Right atrium auricular region (tissue), 2 donors: ENCODE results near the gene ALG1L2. TPM values are rescaled to one million over a fixed set of nuclear protein-coding genes. Genes with fewer than 3 reads are reported as not detected.
"Not testable (repeated sequence)": the region's sequence is repeated elsewhere in the genome, so short reads cannot be mapped to it uniquely, and the experiment has no call there.

Experiments used
- DNase-seq: peaks from one replicate; pipeline ENCODE4 v3.0.0-alpha.2; 2019; ENCODE audit warnings: low spot score
- H3K27ac ChIP-seq, 2 donors: fragments of 200-600 bp; sonication (generic); 1 replicate in 1 of 2; 2 replicates in 1 of 2; pipeline ENCODE4 v1.5.1; 2016 to 2019
- H3K27me3 ChIP-seq, 2 donors: fragments of 200-600 bp; sonication (generic); one replicate each; pipeline versions ENCODE4 v1.5.1 to v1.6.0; 2017 to 2019
- H3K36me3 ChIP-seq: fragments of 200-600 bp; sonication (generic); one replicate; pipeline ENCODE4 v1.5.1; 2016
- H3K4me1 ChIP-seq, 2 donors: fragments of 200-600 bp; sonication (generic); one replicate each; pipeline versions ENCODE4 v1.5.1 to v1.6.0; 2017 to 2019
- H3K4me3 ChIP-seq, 2 donors: fragments of 200-600 bp; sonication (generic); 1 replicate in 1 of 2; 2 replicates in 1 of 2; pipeline ENCODE4 v1.5.1; 2017 to 2019; ENCODE audit warnings: mild to moderate bottlenecking in 1 of 2, moderate library complexity in 1 of 2
- H3K9me3 ChIP-seq, 2 donors: fragments of 200-600 bp; sonication (generic); one replicate each; pipeline ENCODE4 v1.5.1; 2019
- total RNA-seq, 2 donors: library from RNA; depleted of rRNA; stranded (reverse); fragments of >200 nt; gene quantifications; one replicate each; pipeline ENCODE4 v1.1.0, GENCODE V29; 2016
- TF ChIP-seq, protein P1 (sequence below), 2 donors: fragments of 200-600 bp; sonication (generic); IDR thresholded peaks; one replicate each; pipeline ENCODE4 v1.5.1; 2019; ENCODE audit warnings: antibody characterized with exemption in 2 of 2

Gene ALG1L2
- total RNA-seq, 2 donors from 2014 or later: not detected

DNA sequence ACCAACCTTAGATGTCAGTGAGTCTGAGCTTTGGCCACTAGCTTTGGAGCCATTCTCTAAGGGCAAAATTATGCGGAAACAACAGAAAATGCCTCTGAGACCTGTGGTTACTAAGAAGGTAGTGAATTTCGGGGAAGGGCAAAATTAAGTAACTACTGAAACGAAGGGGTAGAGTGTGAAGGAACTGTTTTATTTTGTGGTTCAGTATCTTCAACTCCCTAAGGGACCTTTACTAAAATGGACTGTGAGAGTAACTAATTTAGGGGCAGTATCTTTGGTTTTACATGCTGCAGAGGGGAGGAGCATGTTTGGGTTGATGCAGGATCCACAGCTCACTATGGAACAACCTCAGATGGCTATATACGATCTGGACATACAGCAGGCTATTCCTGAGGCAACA lies 8.0 kb upstream of the ALG1L2 start:
- H3K4me1 ChIP-seq: no peaks in the 10 kb centered on the region
- no peaks in the 10 kb centered on the region for H3K36me3 ChIP-seq
- DNase-seq: no peak
- TF ChIP-seq, protein P1, sequence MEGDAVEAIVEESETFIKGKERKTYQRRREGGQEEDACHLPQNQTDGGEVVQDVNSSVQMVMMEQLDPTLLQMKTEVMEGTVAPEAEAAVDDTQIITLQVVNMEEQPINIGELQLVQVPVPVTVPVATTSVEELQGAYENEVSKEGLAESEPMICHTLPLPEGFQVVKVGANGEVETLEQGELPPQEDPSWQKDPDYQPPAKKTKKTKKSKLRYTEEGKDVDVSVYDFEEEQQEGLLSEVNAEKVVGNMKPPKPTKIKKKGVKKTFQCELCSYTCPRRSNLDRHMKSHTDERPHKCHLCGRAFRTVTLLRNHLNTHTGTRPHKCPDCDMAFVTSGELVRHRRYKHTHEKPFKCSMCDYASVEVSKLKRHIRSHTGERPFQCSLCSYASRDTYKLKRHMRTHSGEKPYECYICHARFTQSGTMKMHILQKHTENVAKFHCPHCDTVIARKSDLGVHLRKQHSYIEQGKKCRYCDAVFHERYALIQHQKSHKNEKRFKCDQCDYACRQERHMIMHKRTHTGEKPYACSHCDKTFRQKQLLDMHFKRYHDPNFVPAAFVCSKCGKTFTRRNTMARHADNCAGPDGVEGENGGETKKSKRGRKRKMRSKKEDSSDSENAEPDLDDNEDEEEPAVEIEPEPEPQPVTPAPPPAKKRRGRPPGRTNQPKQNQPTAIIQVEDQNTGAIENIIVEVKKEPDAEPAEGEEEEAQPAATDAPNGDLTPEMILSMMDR (IDR thresholded peaks at IDR 0.05): no peak
- H3K4me3 ChIP-seq: no peak overlapping the region
- no peaks in the 10 kb centered on the region for H3K9me3 ChIP-seq
- H3K27me3 ChIP-seq: no peaks in the 10 kb centered on the region
- no peak overlapping the region for H3K27ac ChIP-seq

DNA sequence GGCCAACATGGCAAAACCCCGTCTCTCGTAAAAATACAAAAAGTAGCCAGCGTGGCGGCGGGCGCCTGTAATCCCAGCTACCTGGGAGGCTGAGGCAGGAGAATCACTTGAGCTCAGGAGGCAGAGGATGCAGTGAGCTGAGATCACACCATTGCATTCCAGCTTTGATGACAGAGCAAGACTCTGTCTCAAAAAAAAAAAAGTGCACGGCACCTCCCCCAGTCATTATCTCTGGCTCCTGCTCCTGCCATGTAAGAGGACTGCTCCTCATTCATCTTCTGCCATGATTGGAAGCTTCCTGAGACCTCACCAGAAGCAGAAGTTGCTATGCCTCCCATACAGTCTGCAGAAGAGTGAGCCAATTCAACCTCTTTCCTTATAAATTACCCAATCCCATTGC lies 4.0 kb upstream of the ALG1L2 start:
- no peak for DNase-seq
- H3K4me1 ChIP-seq: no peaks in the 10 kb centered on the region

DNA sequence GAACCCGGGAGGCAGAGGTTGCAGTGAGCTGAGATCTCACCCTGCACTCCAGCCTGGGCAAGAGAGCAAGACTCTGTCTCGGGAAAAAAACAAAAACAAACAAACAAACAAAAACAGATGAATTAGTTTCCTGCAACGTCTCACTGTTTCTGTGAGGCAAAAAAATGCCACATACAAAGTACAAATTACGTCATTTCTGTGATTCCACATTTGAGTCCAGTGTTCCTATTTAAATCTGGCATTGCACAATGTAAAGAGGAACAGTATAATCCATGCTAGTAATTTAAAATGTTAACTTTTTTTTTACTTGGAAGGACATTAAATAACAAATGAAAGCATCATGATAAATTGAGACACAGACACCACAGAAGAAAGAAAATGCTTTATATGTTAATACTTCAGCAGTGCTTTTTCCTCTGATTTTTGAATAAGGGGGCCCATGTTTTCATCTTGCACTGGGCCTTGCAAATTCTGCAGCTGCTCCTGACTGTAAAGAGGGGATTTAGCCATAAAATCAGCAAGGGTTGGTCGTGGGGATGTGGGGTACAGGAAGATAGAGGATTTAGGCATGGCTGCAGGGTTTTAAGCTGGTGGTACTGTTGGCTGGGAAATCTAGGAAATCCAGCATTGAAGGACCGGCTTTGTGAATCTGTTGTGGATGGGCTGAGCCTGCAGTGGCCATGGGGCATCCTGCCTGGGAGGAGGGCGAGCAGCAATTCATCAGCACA lies 1.9 kb downstream of the ALG1L2 start:
- H3K27me3 ChIP-seq, H3K36me3 ChIP-seq, H3K4me3 ChIP-seq, H3K27ac ChIP-seq, H3K4me1 ChIP-seq, DNase-seq, H3K9me3 ChIP-seq: not testable (repeated sequence)

More for the DNA sequence above, 4.0 kb upstream of the ALG1L2 start:
- H3K36me3 ChIP-seq: no peaks in the 10 kb centered on the region
- no peaks in the 10 kb centered on the region for H3K9me3 ChIP-seq
- H3K4me3 ChIP-seq: no peak overlapping the region
- no peak overlapping the region for H3K27ac ChIP-seq
- no peaks in the 10 kb centered on the region for H3K27me3 ChIP-seq
- TF ChIP-seq, protein P1 (IDR thresholded peaks at IDR 0.05): no peak

DNA sequence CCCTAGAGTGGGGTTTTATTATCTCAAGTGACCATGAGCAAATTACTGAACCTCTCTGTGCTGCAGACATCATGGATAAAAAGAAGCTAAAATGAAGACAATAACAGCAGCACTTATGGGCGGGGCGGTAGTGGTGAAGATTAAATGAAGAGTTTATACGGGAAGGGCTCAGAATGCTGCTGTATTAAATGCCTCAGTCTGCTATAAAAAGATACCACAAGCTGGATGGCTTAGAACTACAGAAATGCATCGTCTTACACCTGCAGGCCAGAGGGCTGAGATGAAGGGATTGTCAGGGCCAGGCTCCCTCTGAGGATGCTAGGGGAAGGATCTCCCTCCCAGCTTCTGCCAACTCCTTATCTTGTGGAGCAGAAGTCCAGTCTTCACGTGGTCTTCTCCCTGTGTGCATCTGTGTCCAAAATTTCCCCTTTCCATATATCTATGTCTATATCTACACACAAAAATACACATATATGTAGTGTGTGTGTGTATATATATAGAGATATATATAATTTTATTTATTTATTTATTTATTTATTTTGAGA lies 2.9 kb downstream of the ALG1L2 start:
- H3K27me3 ChIP-seq: no peaks in the 10 kb centered on the region
- no peaks in the 10 kb centered on the region for H3K4me1 ChIP-seq
- no peak for DNase-seq
- no peaks in the 10 kb centered on the region for H3K36me3 ChIP-seq
- TF ChIP-seq, protein P1 (IDR thresholded peaks at IDR 0.05): no peak
- H3K4me3 ChIP-seq: no peak overlapping the region
- H3K27ac ChIP-seq: no peak overlapping the region
- no peaks in the 10 kb centered on the region for H3K9me3 ChIP-seq

DNA sequence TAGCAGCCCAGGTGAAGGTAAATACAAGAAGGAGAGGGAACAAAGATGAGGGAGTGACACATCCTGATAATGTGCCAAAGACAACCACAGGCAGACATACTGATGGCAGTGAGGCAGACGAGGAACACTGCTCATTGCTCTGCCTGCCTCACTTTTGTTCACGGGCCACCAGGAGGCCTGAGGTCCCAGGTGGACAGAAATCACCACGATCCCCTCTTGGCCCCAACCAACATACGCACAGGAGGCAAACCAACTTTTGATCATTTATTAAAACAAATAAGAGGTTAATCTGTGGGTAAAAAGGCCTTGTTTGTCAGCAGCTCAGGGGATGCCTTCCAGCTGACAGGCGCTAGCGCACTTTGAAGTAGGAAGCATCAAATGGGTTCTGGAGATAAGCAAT lies 4.2 kb downstream of the ALG1L2 start:
- Histone ChIP-seq H3K9me3 (no peaks in the 10 kb centered on the region), H3K36me3 (no peaks in the 10 kb centered on the region), H3K4me1 (no peaks in the 10 kb centered on the region), H3K27ac (no peak overlapping the region), H3K4me3 (no peak overlapping the region), H3K27me3 (no peaks in the 10 kb centered on the region)
- TF ChIP-seq, protein P1 (IDR thresholded peaks at IDR 0.05): no peak
- no peak for DNase-seq

DNA sequence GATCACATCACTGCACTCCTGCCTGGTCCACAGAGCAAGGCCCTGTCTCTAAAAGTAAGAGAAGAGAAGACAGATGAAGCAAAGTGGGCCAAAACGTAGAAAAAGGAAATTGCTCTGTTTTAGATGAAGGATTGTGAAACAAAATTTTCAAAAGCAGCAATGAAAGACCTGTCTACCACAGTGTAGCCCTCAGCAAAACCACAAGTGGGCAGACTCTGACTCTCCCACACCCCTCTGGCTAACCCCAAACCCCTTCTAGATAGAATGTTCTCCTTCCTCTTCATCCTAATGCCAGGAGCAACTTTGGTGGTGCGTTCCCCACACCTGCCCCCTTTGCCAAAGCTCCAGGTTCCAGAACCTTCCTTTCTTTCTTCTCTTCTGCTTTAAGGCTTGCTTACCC lies 5.0 kb downstream of the ALG1L2 start:
- not testable (repeated sequence) for H3K27me3 ChIP-seq, H3K4me1 ChIP-seq, DNase-seq, H3K4me3 ChIP-seq, H3K27ac ChIP-seq, H3K36me3 ChIP-seq, H3K9me3 ChIP-seq

DNA sequence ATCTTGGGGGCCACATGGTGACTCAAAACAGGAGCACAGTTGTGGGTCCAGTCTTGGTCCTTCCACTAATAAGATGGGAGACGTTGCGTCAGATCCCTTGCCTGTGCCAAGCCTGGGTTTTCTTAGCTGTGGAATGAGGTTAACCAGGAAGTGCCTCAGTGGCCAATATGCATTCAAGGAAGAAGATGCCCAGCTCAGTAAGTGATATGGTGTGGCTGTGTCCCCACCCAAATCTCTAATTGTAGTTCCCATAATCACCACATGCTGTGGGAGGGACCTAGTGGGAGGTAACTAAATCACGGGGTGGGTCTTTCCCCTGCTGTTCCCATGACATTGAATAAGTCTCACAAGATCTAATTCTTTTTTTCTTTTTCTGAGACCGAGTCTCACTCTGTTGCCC lies 6.4 kb downstream of the ALG1L2 start:
- TF ChIP-seq, protein P1 (IDR thresholded peaks at IDR 0.05): no peak
- DNase-seq: no peak
- Histone ChIP-seq H3K9me3 (no peaks in the 10 kb centered on the region), H3K27ac (no peak overlapping the region), H3K36me3 (no peaks in the 10 kb centered on the region), H3K4me3 (no peak overlapping the region), H3K27me3 (no peaks in the 10 kb centered on the region), H3K4me1 (no peaks in the 10 kb centered on the region)

DNA sequence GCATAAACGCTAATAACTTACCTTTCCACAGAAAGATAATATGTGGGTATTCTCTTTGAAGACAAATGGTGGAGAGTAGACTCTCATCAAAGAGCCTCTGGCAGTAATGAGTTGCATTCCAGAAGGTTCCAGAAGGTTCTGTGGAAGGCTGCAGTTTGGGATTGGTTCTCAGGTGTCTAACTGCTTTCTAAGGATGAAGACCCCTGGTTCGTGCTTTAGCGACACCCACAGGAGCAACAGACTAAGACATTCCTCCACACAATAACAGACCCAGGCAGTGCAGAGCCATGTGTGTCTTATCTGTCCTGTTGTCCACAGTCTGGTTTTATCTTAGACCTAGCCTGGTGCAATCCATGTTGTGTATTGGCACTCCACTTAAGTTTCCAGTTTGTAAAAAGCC lies 9.1 kb downstream of the ALG1L2 start:
- not testable (repeated sequence) for H3K27me3 ChIP-seq, H3K27ac ChIP-seq, H3K4me3 ChIP-seq, H3K4me1 ChIP-seq, DNase-seq, H3K9me3 ChIP-seq, H3K36me3 ChIP-seq
